ENCODE measurements around the gene SYCE1L.
"Not testable (repeated sequence)": the region's sequence is repeated elsewhere in the genome, so short reads cannot be mapped to it uniquely, and the experiment has no call there.

The SYCE1L gene, protein sequence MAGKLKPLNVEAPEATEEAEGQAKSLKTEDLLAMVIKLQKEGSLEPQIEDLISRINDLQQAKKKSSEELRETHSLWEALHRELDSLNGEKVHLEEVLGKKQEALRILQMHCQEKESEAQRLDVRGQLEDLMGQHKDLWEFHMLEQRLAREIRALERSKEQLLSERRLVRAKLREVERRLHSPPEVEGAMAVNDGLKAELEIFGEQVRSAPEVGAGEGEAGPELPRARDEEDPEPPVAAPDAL

GRCh38 chr16:77199211-77199610 is at the start of gene SYCE1L:
Gene SYCE1L (plus strand): TSS chr16:77199408. CDS start chr16:77199452, 44 bp downstream.
- no peak for DNase-seq (ENCODE audit: low read depth in 2 of 3, low spot score in 1 of 3)

GRCh38 chr16:77157346-77158058 is 41.7 kb upstream of the SYCE1L start:
- DNase-seq (ENCODE audit: low read depth in 2 of 3, low spot score in 1 of 3) = no peak

DNA sequence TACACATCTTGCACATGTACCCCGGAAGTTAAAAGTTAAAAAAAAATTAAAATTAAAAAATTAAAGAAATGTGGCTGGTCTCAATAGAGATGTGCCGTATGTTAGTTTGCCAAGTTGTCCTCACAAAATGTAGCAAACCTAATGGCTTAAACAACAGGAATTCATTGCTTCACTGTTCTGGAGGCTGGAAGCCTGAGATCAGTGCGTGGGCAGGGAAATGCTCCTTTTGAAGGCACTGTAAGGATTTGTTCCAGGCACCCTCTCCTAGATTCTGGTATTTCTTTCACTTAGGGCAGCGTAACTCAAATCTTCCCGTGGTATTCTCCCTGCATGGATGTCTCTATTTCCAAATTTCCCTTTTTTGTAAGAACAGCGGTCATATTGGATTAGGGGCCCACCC is 40.9 kb upstream of the SYCE1L start:
- DNase-seq (ENCODE audit: low read depth in 2 of 3, low spot score in 1 of 3) = no peak

DNA sequence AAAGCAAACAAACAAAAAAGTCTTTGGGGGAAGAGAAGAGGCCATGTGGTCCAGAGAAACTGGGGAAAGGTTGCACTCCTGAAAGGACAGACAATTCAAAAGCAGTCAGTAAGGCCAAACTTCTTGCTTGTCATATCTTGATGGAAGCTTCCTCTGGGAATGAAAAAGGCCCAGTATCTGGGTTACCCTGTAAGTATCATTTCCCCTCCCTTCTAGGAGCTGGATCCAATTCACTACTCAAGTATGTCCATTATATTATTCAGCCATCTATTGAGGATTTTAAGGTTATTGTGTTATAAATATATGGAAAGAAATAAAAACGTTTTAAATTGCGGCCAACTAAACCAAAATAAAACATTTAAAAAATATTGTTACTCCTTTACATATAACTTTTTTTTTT is 34.2 kb upstream of the SYCE1L start:
- DNase-seq (ENCODE audit: low read depth in 2 of 3, low spot score in 1 of 3) = no peak

DNA sequence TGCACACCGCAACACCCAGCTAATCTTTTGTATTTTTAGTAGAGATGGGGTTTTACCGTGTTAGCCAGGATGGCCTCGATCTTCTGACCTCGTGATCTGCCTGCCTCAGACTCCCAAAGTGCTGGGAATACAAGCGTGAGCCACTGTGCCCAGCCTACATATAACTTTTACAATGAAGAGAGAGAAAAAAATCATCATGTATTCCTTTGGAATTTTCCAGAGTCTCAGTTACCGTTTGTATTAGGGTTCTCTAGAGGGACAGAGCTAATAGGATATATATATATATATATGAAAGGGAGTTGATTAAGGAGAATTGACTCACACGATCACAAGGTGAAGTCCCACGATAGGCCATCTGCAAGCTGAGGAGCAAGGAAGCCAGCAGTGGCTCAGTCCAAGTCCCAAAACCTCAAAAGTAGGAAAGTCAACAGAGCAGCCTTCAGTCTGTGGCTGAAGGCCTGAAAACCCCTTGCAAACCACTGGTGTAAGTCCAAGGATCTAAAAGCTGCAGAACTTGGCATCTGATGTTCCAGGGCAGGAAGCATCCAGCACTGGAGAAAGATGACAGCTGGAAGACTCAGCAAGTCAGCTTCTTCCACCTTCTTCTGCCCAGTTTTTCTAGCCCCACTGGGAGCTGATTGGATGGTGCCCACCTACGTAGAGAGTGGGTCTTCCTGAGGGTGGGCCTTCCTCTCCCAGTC is 33.5 kb upstream of the SYCE1L start:
- DNase-seq (ENCODE audit: low read depth in 2 of 3, low spot score in 1 of 3) = not testable (repeated sequence)

DNA sequence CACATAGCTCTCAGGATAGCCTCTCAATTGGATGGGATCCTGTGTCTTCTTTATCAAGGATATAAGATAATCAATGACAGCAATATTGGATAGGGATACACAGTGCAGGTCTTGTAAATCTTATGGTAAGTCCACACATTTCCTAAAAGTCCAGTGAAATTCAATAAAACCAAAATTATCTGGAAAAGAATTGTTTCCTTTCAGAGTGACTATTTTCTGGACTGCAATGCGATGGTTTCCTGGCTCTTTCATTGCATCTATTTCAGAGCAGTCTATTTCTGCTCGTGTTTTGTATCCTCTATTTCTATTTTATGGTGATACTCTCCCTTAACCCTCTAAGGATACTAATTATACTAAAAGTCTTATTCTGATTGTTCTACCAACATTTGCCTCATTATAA is 32.5 kb upstream of the SYCE1L start:
- no peak for DNase-seq (ENCODE audit: low read depth in 2 of 3, low spot score in 1 of 3)

- no peak for DNase-seq (ENCODE audit: low read depth in 2 of 3, low spot score in 1 of 3)
Measured at GRCh38 chr16:77168901-77169300, 30.3 kb upstream of the SYCE1L start.

GRCh38 chr16:77169650-77170236 is 29.5 kb upstream of the SYCE1L start:
- DNase-seq (ENCODE audit: low read depth in 2 of 3, low spot score in 1 of 3) = peak; percentile 25 to 47 (median 31)

GRCh38 chr16:77170805-77171204 is 28.4 kb upstream of the SYCE1L start:
- DNase-seq (ENCODE audit: low read depth in 2 of 3, low spot score in 1 of 3) = no peak

- peak in 1 of 3 donors; percentile 43 for DNase-seq (ENCODE audit: low read depth in 2 of 3, low spot score in 1 of 3)
Measured at GRCh38 chr16:77171745-77172635, 27.2 kb upstream of the SYCE1L start.

DNA sequence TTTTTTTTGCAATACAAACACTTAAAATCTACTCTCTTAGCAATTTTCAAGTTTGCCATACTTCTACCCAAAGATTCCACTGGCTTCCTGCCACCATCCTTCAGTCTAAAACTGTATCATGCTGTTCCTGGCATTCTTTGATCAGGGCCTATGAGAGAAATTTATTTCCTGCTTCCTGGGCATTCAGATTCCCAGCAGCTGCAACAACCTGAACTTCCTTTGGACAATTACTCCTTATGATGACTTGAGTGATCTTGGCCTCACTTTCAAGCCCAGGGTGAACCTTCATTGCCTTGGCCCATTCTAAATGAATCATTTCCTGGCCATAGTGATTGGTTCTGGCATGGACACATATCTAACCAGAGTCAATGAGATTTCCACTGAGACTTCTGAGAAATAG is 26.3 kb upstream of the SYCE1L start:
- DNase-seq (ENCODE audit: low read depth in 2 of 3, low spot score in 1 of 3) = no peak

- no peak for DNase-seq (ENCODE audit: low read depth in 2 of 3, low spot score in 1 of 3)
Measured at GRCh38 chr16:77183137-77183536, 16.1 kb upstream of the SYCE1L start.

GRCh38 chr16:77186298-77186697 is 12.9 kb upstream of the SYCE1L start:
- not testable (repeated sequence) for DNase-seq (ENCODE audit: low read depth in 2 of 3, low spot score in 1 of 3)

GRCh38 chr16:77190190-77190477 is 9.1 kb upstream of the SYCE1L start:
- no peak for DNase-seq (ENCODE audit: low read depth in 2 of 3, low spot score in 1 of 3)

DNA sequence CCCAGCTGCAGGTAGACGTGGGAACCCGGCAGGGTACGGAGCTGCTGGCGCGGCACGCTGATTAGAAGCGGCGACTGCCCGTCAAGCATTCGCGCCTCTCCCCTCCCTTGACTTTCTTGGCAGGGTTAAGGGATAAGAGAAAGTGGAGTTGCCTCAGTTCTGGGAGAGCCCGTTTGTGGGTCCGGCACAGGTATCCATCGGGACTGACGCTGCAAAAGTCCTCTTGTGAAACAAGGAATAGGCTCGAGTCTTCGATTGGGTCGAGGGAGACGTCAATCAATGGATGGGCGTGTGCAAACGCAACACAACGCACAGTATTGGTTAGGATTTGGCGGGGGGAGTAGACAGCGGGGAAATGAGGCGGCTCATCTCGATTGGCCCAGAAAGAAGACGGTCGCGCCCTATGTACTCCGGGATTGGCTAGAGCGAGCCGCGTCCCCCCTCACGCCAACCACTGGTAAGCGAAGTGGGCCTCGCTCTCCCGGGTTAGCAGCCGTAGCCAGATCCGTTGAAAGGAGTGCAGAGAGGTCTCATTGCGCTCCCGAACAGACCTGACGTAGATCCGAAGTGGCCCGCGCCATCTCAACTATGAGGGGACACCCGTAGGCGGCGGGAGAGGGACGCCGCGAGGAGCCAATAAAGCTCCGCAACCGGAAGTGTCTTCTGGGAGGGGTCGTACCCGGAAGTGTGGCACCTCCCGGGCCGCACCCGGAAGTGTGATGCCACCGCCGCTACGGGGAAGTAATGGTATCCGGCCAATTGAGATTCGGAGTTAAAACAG is 8.5 kb upstream of the SYCE1L start, which contains the start of gene MON1B:
MON1B (plus strand) TSS at position 713 of the 781 bp plus-strand sequence. CDS start 296 bp downstream, outside the sequence.
- DNase-seq (ENCODE audit: low read depth in 2 of 3, low spot score in 1 of 3) = peak; percentile 81 to 90 (median 87)

DNA sequence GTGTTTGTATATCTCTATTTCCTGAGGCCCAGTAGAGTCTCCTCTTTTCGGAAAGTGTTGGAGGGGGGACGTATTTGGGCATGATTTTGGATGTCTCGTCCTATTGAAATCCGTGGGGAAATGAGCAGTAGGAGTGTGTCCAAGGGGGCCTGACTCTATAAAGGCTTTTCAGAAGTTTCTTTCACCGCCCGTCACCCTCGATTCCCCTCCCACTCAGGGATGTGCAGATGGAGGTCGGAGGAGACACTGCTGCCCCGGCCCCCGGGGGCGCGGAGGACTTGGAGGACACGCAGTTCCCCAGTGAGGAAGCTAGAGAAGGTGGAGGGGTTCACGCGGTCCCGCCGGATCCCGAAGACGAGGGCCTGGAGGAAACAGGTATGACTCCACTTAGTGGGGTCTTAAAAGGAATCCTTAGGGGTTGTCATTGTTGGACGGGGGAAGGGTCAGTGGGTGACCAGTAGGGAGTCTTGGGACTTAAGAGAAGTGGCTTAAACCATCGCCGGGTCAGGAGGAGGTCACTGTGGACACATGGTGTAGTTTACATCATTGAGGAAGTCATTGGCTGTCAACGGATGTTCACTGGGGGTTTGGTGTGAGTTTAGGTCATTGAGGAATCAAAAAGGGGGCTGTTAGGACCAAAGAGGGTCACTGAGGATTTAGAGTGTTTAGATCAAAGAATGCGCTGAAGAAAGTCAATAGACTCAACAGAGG is 7.8 kb upstream of the SYCE1L start:
- DNase-seq (ENCODE audit: low read depth in 2 of 3, low spot score in 1 of 3) = no peak

GRCh38 chr16:77193377-77193776 is 5.8 kb upstream of the SYCE1L start:
- DNase-seq (ENCODE audit: low read depth in 2 of 3, low spot score in 1 of 3) = no peak

DNA sequence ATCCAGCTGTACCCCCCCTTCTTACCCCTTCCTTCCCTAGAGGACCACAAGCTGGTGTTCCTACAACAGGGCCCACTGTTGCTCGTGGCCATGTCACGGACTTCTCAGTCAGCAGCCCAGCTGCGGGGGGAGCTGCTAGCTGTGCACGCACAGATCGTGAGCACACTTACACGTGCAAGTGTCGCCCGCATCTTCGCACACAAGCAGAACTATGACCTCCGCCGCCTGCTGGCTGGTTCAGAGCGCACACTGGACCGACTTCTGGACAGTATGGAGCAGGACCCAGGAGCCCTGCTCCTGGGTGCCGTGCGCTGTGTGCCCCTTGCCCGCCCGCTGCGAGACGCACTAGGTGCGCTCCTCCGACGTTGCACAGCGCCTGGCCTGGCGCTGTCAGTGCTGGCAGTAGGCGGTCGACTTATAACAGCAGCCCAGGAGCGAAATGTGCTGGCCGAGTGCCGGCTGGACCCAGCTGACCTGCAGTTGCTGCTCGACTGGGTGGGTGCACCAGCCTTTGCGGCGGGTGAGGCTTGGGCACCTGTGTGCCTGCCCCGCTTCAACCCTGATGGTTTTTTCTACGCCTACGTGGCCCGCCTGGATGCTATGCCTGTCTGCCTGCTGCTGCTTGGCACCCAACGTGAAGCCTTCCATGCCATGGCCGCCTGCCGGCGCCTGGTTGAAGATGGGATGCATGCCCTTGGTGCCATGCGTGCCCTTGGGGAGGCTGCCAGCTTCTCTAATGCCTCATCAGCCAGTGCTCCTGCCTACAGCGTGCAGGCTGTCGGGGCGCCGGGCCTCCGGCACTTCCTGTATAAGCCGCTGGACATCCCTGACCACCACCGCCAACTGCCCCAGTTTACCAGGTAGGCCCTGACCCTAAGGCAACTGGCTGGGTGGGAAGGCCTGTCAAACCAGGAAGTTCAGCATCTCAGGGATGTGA is 4.6 kb upstream of the SYCE1L start:
- DNase-seq (ENCODE audit: low read depth in 2 of 3, low spot score in 1 of 3) = no peak

Data from stimulated activated CD4-positive, alpha-beta T cell treated with anti-CD3 and anti-CD28 coated beads, Interleukin-12 subunit alpha, Interleukin-12 subunit beta, amount 100 ng/mL, for 48 hours (primary cell).